LNCaP clone FGC (cell line): ENCODE measurements around the gene KIRREL3.
A peak's percentile ranks its signal among the peaks of the same experiment; 100 is the strongest.

Experiments used
- DNase-seq: peaks from one replicate; pipeline ENCODE4 v3.0.0-alpha.2; 2011; ENCODE audit warnings: low read depth
- H3K4me3 ChIP-seq: 2 replicates; pipeline ENCODE4 v1.5.1; 2011; ENCODE audit warnings: mild to moderate bottlenecking, low read depth, low read length, control low read depth
- TF ChIP-seq, protein P1 (sequence below): IDR thresholded peaks from 2 replicates; pipeline ENCODE4 v1.5.1; 2012; ENCODE audit warnings: mild to moderate bottlenecking; ENCODE audit not compliant: control insufficient read depth, insufficient read depth; ENCODE audit errors: extremely low read depth

KIRREL3 gene

DNA sequence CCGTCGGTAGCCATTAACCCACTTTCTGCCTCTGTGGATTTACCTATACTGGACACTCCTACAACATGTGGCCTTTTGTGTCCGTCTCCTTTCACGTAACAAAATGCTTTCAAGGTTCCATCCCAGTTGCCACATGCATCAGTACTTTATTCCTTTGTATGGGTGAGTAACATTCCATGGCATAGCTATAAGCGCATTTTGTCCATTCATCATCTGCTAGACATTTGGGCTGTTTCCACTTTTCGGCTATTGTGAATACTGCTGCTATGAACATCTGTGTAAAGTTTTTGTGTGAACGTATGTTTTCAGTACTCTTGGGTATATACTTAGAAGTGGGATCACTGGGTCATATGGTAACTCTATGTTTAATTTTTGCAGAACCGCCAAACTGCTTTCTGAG is 387.9 kb downstream of the KIRREL3 start:
- TF ChIP-seq, protein P1, sequence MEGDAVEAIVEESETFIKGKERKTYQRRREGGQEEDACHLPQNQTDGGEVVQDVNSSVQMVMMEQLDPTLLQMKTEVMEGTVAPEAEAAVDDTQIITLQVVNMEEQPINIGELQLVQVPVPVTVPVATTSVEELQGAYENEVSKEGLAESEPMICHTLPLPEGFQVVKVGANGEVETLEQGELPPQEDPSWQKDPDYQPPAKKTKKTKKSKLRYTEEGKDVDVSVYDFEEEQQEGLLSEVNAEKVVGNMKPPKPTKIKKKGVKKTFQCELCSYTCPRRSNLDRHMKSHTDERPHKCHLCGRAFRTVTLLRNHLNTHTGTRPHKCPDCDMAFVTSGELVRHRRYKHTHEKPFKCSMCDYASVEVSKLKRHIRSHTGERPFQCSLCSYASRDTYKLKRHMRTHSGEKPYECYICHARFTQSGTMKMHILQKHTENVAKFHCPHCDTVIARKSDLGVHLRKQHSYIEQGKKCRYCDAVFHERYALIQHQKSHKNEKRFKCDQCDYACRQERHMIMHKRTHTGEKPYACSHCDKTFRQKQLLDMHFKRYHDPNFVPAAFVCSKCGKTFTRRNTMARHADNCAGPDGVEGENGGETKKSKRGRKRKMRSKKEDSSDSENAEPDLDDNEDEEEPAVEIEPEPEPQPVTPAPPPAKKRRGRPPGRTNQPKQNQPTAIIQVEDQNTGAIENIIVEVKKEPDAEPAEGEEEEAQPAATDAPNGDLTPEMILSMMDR: no peak
- DNase-seq: no peak
- H3K4me3 ChIP-seq: no peak overlapping the region

DNA sequence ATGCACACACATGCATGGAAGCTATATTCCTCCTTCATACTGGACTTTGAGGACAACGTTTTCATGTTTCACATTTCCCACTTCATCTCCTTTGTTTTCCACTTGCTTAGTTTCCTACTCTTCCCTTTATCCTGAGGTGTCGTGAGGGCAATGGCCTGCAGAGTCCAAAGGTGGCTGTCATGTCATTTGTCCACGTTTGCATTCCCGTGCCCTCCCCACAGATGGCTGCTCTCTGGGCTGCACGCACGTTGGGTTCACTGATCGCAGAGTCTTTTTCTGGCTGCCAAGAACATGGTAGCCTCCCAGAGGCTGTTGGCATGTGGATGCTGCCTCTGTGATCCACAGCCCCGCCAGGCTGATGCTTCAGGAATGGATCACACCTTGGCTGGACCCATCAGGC is 389.1 kb downstream of the KIRREL3 start:
- TF ChIP-seq, protein P1: no peak
- no peak overlapping the region for H3K4me3 ChIP-seq
- DNase-seq: no peak

DNA sequence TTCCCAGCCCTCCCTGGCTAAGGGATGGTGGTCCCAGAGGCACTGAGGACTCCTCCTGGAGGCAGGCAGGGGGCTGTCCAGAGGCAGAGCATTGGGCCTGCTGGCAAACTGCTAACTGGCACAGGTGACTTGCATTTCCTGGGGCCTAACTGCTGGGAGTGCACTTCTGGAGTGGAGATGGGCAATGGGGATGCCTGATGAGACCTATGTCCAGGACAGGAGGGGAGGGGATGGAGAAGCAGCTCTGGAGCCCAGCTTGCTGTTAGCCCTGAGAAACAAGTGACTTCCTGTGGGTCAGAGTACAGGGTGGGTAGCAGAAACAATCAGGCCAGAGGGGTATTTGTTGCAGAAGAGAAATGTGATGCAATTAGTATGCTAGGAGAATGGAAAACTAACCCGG is 391.9 kb downstream of the KIRREL3 start:
- TF ChIP-seq, protein P1: no peak
- H3K4me3 ChIP-seq: no peak overlapping the region
- no peak for DNase-seq

DNA sequence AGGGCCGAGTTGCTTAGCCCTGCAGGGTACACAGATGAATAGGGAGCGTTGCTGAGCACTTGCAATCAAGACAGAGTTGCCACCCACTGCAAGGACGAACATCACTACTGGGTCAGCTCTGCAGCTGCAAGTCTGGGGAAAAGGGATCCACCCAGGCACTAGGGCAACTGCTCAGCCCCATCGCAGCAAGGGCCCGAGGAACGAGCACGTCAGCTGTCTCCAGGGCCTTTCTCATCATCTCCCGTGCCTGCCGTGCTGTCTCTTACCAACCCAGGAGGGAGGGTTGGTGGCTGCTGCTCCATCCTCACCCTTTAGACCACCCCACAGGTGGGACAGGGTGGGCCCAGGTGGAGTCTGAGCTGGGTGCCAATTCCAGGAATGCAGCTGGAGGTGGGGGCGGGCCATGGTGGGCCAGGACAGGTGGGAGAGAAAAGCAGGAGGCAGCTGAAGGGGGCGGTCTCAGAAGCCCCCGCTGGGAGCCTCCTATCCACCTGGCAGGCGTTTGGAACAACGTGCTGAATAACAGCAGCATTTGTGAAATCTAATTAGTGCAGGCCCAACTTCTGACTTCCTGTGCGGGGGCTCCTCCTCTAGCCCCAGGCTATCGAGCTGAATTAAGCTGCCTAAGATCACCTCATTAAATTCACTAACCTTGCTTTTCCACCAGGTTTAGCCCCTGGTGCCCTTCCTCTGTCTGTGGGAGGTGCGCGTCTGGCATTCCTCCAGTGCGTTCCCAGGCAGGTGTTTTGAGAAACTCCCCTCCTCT is 392.6 kb downstream of the KIRREL3 start:
- H3K4me3 ChIP-seq: no peak overlapping the region
- DNase-seq: no peak
- TF ChIP-seq, protein P1: no peak

DNA sequence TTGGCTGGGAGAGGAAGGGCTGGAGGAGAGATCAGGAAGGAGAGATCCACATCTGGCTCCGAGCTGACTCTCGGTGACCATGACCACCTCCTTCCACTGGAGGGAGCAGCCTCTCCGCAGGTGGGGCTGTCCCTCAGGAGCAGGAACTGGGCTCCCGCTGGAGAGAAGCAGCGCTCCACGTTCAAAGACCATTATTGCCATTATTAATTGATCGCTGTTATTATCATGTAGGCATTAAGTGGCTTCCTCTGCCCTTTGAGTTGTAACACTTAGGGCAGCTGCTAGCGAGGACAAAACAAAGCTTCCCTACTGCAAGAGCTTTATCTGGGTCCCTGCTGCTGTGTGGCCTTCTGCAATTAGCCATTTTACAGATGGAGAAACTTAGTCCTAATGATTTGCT is 393.2 kb downstream of the KIRREL3 start:
- TF ChIP-seq, protein P1: peak; percentile 97
- no peak overlapping the region for H3K4me3 ChIP-seq
- peak; percentile 7 for DNase-seq

DNA sequence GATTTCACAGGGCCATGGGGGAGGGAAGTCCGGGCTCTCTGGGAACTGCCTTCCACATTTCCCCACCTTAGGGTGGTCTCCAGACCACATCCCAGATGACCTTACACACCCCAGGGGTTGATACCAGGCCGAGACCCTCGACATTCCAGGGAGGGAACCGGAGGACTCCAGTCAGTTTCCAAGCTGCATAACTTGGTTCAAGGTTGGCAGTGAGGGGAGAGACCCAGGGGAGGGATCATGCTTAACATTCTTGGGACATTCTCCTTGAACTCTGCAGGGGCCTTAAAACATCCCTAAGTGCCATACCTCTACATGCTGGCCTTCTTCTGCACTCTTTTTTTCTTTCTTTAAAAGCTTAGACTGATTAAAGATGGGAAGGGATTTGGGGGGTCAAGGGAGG is 394.1 kb downstream of the KIRREL3 start:
- no peak for DNase-seq
- TF ChIP-seq, protein P1: no peak

DNA sequence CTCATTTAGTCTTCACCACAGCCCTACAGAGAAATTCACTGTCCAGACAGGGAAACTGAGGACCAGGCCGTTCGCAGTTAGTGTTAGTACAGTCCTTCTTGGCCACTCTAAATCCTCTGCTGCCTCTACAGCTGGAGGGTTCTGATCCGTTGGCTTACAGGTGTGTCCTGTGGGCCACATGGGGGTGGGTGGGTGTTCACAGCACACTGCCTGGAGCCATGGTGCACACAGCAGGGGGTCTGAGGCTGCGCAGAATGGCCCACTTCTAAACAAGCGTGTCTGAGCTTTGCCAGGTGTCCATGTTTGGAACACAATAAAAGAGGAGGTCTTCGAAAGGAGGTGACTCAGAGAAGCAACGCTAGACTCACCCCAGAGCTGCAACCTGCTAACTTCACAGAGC is 396.1 kb downstream of the KIRREL3 start:
- no peak overlapping the region for H3K4me3 ChIP-seq
- TF ChIP-seq, protein P1: no peak
- no peak for DNase-seq

More for the DNA sequence above, 394.1 kb downstream of the KIRREL3 start:
- H3K4me3 ChIP-seq: no peak overlapping the region
